ENCODE results near the gene MLXIP.

DNA sequence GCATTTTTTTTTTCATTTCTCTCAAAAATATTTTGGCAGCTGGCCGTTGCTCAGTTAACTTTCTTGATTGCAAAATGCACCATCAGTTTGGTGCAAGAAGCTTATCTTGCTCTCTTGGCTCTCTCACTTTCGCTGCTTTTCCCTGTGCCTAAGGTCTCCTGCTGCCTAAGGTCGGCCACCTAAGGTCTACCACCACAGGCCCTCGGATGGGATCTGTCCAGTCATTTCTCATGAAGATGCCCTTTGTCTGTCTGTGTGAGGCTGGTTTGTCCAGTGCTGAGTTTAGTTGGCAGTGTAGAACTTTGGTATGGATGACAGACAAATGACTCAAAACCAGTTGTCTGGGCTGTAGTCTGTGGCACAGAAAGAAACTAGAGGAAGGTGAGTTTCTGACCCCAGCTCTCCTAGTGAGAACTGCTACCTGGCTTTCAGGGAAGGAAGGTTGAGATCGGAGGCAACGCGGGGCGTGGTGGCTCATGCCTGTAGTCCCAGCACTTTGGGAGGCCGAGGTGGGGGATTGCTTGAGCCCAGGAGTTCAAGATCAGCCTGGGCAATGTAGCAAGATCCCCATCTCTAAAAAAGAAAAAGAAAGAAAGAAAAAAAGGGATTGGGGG lies 2.6 kb downstream of the MLXIP start:
- TF ChIP-seq, protein P1, sequence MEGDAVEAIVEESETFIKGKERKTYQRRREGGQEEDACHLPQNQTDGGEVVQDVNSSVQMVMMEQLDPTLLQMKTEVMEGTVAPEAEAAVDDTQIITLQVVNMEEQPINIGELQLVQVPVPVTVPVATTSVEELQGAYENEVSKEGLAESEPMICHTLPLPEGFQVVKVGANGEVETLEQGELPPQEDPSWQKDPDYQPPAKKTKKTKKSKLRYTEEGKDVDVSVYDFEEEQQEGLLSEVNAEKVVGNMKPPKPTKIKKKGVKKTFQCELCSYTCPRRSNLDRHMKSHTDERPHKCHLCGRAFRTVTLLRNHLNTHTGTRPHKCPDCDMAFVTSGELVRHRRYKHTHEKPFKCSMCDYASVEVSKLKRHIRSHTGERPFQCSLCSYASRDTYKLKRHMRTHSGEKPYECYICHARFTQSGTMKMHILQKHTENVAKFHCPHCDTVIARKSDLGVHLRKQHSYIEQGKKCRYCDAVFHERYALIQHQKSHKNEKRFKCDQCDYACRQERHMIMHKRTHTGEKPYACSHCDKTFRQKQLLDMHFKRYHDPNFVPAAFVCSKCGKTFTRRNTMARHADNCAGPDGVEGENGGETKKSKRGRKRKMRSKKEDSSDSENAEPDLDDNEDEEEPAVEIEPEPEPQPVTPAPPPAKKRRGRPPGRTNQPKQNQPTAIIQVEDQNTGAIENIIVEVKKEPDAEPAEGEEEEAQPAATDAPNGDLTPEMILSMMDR (CRISPR knock-in tag; IDR thresholded peaks at IDR 0.05), result no peak
- TF ChIP-seq RBAK (CRISPR knock-in tag; IDR thresholded peaks at IDR 0.05) (no peak), CAMTA2 (CRISPR knock-in tag; IDR thresholded peaks at IDR 0.05; ENCODE audit: borderline replicate concordance) (no peak), FOSL1 (CRISPR knock-in tag; IDR thresholded peaks at IDR 0.05; ENCODE audit: borderline replicate concordance) (no peak), ZNF878 (CRISPR knock-in tag; IDR thresholded peaks at IDR 0.05) (no peak), CBX5 (CRISPR knock-in tag; IDR thresholded peaks at IDR 0.05; ENCODE audit: borderline replicate concordance) (no peak), TARDBP (CRISPR knock-in tag; IDR thresholded peaks at IDR 0.05) (no peak), MEF2D (CRISPR knock-in tag; IDR thresholded peaks at IDR 0.05) (no peak)
